GM13977 (cell line): ENCODE results near the gene FRMD1.

ENCODE experiments used
- DNase-seq: peaks from one replicate; pipeline ENCODE4 v3.0.0; 2012; ENCODE audit warnings: low spot score
- CTCF ChIP-seq: IDR thresholded peaks from 2 replicates; pipeline ENCODE4 v1.5.1; 2012; ENCODE audit warnings: mild to moderate bottlenecking, control low read depth; ENCODE audit not compliant: insufficient read depth; ENCODE audit errors: extremely low read depth, missing control alignments
- in situ Hi-C: fragments of 300-500 bp; cut with MboI; formaldehyde crosslinking; loops from one replicate; pipeline ENCODE4 v1.12.0; 2022; ENCODE audit warnings: low sequenced_read_pairs, low pct_unique_long_range_greater_than_20kb, mixed read lengths, inconsistent platforms; ENCODE audit not compliant: unreplicated experiment

The FRMD1 gene

GRCh38 chr6:168078943-168079405 is at the start of gene FRMD1:
Gene FRMD1, minus strand, starts transcription at chr6:168079212. Its CDS starts 118 bp downstream, at chr6:168079094.
- no peak for DNase-seq
- in situ Hi-C loops, result no loop called here
- TF ChIP-seq CTCF, result no peak

DNA sequence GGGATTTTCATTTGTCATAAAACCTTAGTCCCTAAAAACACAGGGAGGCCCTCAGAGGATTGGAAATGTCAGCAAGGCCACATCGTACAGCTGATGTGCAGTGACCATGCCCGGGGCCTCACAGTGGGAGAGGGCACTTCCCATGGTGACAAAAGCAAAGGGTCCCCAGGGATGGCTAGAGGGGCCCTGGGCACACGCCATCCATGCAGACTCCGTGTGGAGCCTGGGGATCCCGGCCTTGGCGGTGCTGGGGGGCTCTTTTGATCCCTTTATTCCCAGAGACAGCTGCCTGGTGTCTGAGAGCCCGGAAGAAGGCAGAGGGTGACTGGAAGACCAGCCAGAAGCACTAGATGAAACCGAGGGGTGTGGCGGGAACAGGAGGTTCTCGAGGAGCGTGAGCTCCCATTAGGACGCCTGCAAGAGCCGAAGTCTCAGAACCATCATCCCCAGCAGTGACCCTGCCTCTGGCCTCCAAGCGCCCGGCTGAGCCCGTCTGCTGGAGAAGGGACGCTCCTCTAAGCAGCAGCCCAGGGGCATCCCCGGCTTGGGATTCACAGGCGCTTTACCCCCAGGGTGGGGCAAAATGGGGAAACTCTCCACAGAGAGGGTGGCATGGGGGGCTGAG is 49.1 kb upstream of the FRMD1 start:
- no peak for DNase-seq
- in situ Hi-C loops, result no loop called here
- TF ChIP-seq CTCF, result no peak

DNA sequence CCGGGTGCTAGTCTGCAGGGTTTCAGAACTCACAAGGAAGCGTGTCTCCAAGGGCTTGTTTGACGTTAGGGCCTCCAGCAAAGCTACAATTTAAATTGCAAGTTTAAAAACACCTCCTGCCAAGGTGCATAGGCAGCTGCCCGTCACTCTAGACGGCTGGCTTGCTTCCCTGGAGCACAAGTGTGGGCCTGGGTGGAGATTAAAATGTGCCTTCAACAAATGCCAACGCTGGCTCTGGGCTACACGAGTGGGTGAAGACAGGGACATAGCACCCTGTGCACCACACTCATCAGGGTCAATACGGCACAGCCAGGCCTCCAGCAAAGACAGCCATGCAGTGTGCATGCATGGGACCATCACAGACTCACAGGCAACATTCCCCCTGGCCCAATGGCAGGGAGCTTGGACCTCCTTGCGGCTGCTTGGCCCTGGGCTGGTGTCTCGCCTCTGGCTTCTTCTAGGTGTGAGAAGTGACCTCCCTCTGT is 48.4 kb upstream of the FRMD1 start:
- no peak for DNase-seq
- in situ Hi-C loops, result no loop called here
- TF ChIP-seq CTCF, result no peak

GRCh38 chr6:168126566-168127383 is 47.8 kb upstream of the FRMD1 start:
- DNase-seq, result peak; percentile 3
- TF ChIP-seq CTCF, result no peak
- in situ Hi-C loops, result no loop called here

- no peak for TF ChIP-seq CTCF
- in situ Hi-C loops, result no loop called here
- peak; percentile 6 for DNase-seq
These were observed 46.5 kb upstream of the FRMD1 start for GRCh38 chr6:168125429-168126001.

GRCh38 chr6:168124921-168125320 is 45.9 kb upstream of the FRMD1 start:
- peak; percentile 3 for DNase-seq
- in situ Hi-C loops, result no loop called here
- no peak for TF ChIP-seq CTCF
